ENCODE data around the gene SLC35F6.

DNA sequence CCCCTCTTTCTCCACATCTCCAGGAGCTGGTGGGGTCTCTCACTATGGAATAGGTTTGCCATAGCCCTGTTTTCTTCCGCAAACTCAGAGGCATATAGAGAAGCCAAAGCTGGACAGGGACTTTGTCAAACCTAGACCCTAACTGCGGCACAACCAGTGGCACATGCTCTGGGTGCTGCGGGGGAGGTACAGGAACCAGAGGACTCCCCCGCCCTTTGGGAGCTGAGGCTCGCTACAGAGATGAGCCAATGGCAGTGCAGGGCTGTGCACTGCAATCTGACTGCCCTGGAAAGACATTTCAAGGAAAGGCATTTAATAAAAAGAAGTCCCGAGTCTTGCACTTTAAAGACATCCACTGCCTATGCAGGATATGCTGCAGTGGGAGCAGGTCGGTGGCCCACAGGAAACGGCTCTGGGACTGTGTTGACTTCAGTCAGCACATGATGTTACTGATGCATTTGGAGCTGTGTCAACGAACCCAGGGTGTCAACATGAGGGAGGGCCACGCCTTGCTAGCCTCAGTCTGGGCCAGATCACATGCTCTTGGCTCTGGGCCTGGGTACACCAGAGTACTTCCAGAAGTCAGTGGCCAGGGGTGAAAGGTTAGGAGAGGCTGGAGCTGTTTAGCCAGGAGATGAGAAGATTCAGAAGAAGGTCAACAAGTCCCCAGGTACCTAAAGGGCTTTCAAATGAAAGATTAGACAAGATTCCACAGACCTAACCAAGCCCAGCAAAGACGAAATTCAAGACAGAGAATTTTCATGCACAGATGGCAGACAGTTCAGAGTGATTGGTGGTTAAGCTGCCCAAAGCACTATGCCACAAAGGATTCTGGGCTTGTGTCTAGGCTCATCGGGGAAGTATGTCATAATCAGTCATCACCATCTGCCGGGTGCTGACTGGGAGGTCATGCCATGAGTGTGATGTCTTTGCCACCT, 8.2 kb downstream of the SLC35F6 start:
- TF ChIP-seq, protein P1, sequence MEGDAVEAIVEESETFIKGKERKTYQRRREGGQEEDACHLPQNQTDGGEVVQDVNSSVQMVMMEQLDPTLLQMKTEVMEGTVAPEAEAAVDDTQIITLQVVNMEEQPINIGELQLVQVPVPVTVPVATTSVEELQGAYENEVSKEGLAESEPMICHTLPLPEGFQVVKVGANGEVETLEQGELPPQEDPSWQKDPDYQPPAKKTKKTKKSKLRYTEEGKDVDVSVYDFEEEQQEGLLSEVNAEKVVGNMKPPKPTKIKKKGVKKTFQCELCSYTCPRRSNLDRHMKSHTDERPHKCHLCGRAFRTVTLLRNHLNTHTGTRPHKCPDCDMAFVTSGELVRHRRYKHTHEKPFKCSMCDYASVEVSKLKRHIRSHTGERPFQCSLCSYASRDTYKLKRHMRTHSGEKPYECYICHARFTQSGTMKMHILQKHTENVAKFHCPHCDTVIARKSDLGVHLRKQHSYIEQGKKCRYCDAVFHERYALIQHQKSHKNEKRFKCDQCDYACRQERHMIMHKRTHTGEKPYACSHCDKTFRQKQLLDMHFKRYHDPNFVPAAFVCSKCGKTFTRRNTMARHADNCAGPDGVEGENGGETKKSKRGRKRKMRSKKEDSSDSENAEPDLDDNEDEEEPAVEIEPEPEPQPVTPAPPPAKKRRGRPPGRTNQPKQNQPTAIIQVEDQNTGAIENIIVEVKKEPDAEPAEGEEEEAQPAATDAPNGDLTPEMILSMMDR (conservative IDR thresholded peaks at IDR 0.05; ENCODE audit: low read depth, low read length) = no peak
- no peak for TF ChIP-seq EZH2 (IDR thresholded peaks at IDR 0.05; ENCODE audit: low read length, unreplicated experiment)
